Calu3 (cell line): Measurements from ENCODE around the gene ATP5MG. TPM values are rescaled to one million over a fixed set of nuclear protein-coding genes. Genes with fewer than 3 reads are reported as not detected.

Experiments used
- BruUV-seq: library from RNA; stranded (reverse); fragments of 400-500 nt; replicated peaks from 2 replicates; lab custom pipeline; 2021; lab: Mats Ljungman, UMichigan
- CTCF ChIA-PET: fragments of 300-600 bp; sonication (Branson Sonifier 250); formaldehyde crosslinking; loops from one replicate; lab custom pipeline; 2022; ENCODE audit warnings: antibody characterized with exemption; lab: Charles Lee
- DNase-seq: peaks from one replicate; pipeline ENCODE4 v3.0.0; 2022
- H3K27ac Mint-ChIP-seq: one replicate; pipeline ENCODE4 v1.8.0; 2022; ENCODE audit warnings: mixed read lengths; ENCODE audit not compliant: unreplicated experiment
- H3K27me3 Mint-ChIP-seq: one replicate; pipeline ENCODE4 v1.8.0; 2022; ENCODE audit warnings: mixed read lengths; ENCODE audit not compliant: unreplicated experiment
- H3K36me3 Mint-ChIP-seq: one replicate; pipeline ENCODE4 v1.8.0; 2022; ENCODE audit warnings: mild to moderate bottlenecking, moderate library complexity, mixed read lengths; ENCODE audit not compliant: insufficient read depth, unreplicated experiment
- H3K4me1 Mint-ChIP-seq: one replicate; pipeline ENCODE4 v1.8.0; 2022; ENCODE audit warnings: mild to moderate bottlenecking, low read depth, mixed read lengths; ENCODE audit not compliant: unreplicated experiment
- H3K4me3 Mint-ChIP-seq: one replicate; pipeline ENCODE4 v1.8.0; 2022; ENCODE audit warnings: mild to moderate bottlenecking, low read depth, moderate library complexity, mixed read lengths; ENCODE audit not compliant: unreplicated experiment
- H3K9me3 Mint-ChIP-seq: one replicate; pipeline ENCODE4 v1.8.0; 2022; ENCODE audit warnings: low read depth, mixed read lengths; ENCODE audit not compliant: unreplicated experiment
- CTCF ChIP-seq: fragments of 200-600 bp; IDR thresholded peaks from one replicate; pipeline ENCODE4 v1.8.0; 2022; ENCODE audit warnings: antibody characterized with exemption; ENCODE audit not compliant: unreplicated experiment
- intact Hi-C: fragments of 100-400 bp; cut with micrococcal nuclease; formaldehyde crosslinking; loops from one replicate; pipeline ENCODE4 v1.10.0; 2022; ENCODE audit not compliant: unreplicated experiment
- total RNA-seq: library from RNA; stranded (reverse); gene quantifications from 2 replicates; pipeline ENCODE4 v1.2.3, GENCODE V29; 2022

ATP5MG gene
- total RNA-seq, 1 experiment from 2014 or later, result 145 TPM

GRCh38 chr11:118380571-118380970 is 20.8 kb upstream of the ATP5MG start:
- no peak for DNase-seq
- Mint-ChIP-seq H3K9me3 (no peaks in the 10 kb centered on the region), H3K36me3 (peaks cover 17% of the 10 kb centered on the region), H3K4me1 (no peaks in the 10 kb centered on the region), H3K27me3 (no peaks in the 10 kb centered on the region), H3K4me3 (no peak overlapping the region), H3K27ac (no peak overlapping the region)
- no peak for TF ChIP-seq CTCF
- no TSS peak for BruUV-seq
- intact Hi-C loops, result no loop called here
- CTCF ChIA-PET, result no interaction called here

GRCh38 chr11:118382954-118383353 is 18.5 kb upstream of the ATP5MG start:
- no peak for DNase-seq
- intact Hi-C loops, result no loop called here
- H3K4me1 Mint-ChIP-seq, result no peaks in the 10 kb centered on the region
- H3K36me3 Mint-ChIP-seq, result peaks cover 28% of the 10 kb centered on the region
- H3K27me3 Mint-ChIP-seq, result no peaks in the 10 kb centered on the region
- no peak overlapping the region for H3K4me3 Mint-ChIP-seq
- H3K9me3 Mint-ChIP-seq, result no peaks in the 10 kb centered on the region
- no peak for TF ChIP-seq CTCF
- CTCF ChIA-PET, result no interaction called here
- no TSS peak for BruUV-seq
- H3K27ac Mint-ChIP-seq, result no peak overlapping the region

GRCh38 chr11:118383657-118384056 is 17.7 kb upstream of the ATP5MG start:
- no peak overlapping the region for H3K27ac Mint-ChIP-seq
- TF ChIP-seq CTCF, result no peak
- H3K9me3 Mint-ChIP-seq, result no peaks in the 10 kb centered on the region
- no peaks in the 10 kb centered on the region for H3K4me1 Mint-ChIP-seq
- intact Hi-C loops, result no loop called here
- no peak for DNase-seq
- CTCF ChIA-PET, result no interaction called here
- BruUV-seq, result no TSS peak
- no peak overlapping the region for H3K4me3 Mint-ChIP-seq
- no peaks in the 10 kb centered on the region for H3K27me3 Mint-ChIP-seq
- peaks cover 28% of the 10 kb centered on the region for H3K36me3 Mint-ChIP-seq

GRCh38 chr11:118396097-118396501 is 5.3 kb upstream of the ATP5MG start:
- Mint-ChIP-seq H3K27ac (no peak overlapping the region), H3K27me3 (no peaks in the 10 kb centered on the region), H3K9me3 (no peaks in the 10 kb centered on the region), H3K36me3 (peaks cover 15% of the 10 kb centered on the region), H3K4me1 (peaks cover 10% of the 10 kb centered on the region), H3K4me3 (no peak overlapping the region)
- intact Hi-C loops, result no loop called here
- DNase-seq, result no peak
- CTCF ChIA-PET, result no interaction called here
- no peak for TF ChIP-seq CTCF
- no TSS peak for BruUV-seq

- Mint-ChIP-seq H3K36me3 (peaks cover 27% of the 10 kb centered on the region), H3K27ac (no peak overlapping the region), H3K9me3 (no peaks in the 10 kb centered on the region), H3K4me3 (no peak overlapping the region), H3K4me1 (peaks cover 10% of the 10 kb centered on the region), H3K27me3 (no peaks in the 10 kb centered on the region)
- no TSS peak for BruUV-seq
- CTCF ChIA-PET, result no interaction called here
- no peak for TF ChIP-seq CTCF
- intact Hi-C loops, result no loop called here
- DNase-seq, result no peak
These were observed 4.0 kb upstream of the ATP5MG start for GRCh38 chr11:118397448-118397847.
